Measurements from ENCODE around the gene JMY.

DNA sequence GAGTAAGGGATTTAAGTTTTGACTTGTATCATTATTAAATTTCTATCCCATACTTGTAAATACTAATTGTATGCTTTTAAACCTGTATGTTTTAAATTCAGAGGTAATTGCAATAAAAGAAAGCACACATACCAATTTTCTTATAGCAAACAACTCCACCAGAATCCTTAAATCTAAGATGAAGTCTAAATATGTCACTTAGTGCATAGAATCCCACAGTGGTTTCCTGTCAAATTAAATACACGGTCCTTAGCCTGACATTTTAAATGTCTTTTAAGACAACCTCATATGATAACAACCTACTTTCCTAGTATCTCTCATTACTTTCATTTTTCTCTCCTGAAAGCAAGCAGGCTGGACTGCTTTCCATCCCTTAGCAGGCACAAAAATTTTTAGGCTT, 52.0 kb downstream of the JMY start:
- TF ChIP-seq, protein P1, sequence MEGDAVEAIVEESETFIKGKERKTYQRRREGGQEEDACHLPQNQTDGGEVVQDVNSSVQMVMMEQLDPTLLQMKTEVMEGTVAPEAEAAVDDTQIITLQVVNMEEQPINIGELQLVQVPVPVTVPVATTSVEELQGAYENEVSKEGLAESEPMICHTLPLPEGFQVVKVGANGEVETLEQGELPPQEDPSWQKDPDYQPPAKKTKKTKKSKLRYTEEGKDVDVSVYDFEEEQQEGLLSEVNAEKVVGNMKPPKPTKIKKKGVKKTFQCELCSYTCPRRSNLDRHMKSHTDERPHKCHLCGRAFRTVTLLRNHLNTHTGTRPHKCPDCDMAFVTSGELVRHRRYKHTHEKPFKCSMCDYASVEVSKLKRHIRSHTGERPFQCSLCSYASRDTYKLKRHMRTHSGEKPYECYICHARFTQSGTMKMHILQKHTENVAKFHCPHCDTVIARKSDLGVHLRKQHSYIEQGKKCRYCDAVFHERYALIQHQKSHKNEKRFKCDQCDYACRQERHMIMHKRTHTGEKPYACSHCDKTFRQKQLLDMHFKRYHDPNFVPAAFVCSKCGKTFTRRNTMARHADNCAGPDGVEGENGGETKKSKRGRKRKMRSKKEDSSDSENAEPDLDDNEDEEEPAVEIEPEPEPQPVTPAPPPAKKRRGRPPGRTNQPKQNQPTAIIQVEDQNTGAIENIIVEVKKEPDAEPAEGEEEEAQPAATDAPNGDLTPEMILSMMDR (IDR thresholded peaks at IDR 0.05): no peak
- no peak for TF ChIP-seq POLR2A (IDR thresholded peaks at IDR 0.05)
